ENCODE data around the gene EFCAB14.
"Not testable (repeated sequence)": the region's sequence is repeated elsewhere in the genome, so short reads cannot be mapped to it uniquely, and the experiment has no call there.

Gene EFCAB14

GRCh38 chr1:46654012-46654411 is 64.9 kb downstream of the EFCAB14 start:
- DNase-seq (ENCODE audit: low spot score), result no peak

- DNase-seq (ENCODE audit: low spot score), result no peak
These were observed 65.4 kb downstream of the EFCAB14 start for GRCh38 chr1:46653405-46653958.

- no peak for DNase-seq (ENCODE audit: low spot score)
These were observed 66.4 kb downstream of the EFCAB14 start for GRCh38 chr1:46652321-46653100.

- not testable (repeated sequence) for DNase-seq (ENCODE audit: low spot score)
These were observed 67.8 kb downstream of the EFCAB14 start for GRCh38 chr1:46651152-46651551.

- DNase-seq (ENCODE audit: low spot score), result no peak
These were observed 68.4 kb downstream of the EFCAB14 start for GRCh38 chr1:46650491-46650890.

GRCh38 chr1:46649764-46650163 is 69.2 kb downstream of the EFCAB14 start:
- DNase-seq (ENCODE audit: low spot score), result no peak

- no peak for DNase-seq (ENCODE audit: low spot score)
These were observed 71.3 kb downstream of the EFCAB14 start for GRCh38 chr1:46647611-46648010.

- DNase-seq (ENCODE audit: low spot score), result no peak
These were observed 72.1 kb downstream of the EFCAB14 start for GRCh38 chr1:46646844-46647243.

GRCh38 chr1:46646331-46646730 is 72.6 kb downstream of the EFCAB14 start:
- no peak for DNase-seq (ENCODE audit: low spot score)

GRCh38 chr1:46645815-46646214 is 73.1 kb downstream of the EFCAB14 start:
- no peak for DNase-seq (ENCODE audit: low spot score)

GRCh38 chr1:46643368-46643775 is 75.5 kb downstream of the EFCAB14 start:
- no peak for DNase-seq (ENCODE audit: low spot score)

GRCh38 chr1:46642115-46642680 is 76.7 kb downstream of the EFCAB14 start:
- no peak for DNase-seq (ENCODE audit: low spot score)

- DNase-seq (ENCODE audit: low spot score), result no peak
These were observed 79.4 kb downstream of the EFCAB14 start for GRCh38 chr1:46639547-46639946.

- DNase-seq (ENCODE audit: low spot score), result no peak
These were observed 80.0 kb downstream of the EFCAB14 start for GRCh38 chr1:46638921-46639320.

GRCh38 chr1:46637444-46638083 is 81.3 kb downstream of the EFCAB14 start:
- no peak for DNase-seq (ENCODE audit: low spot score)

- DNase-seq (ENCODE audit: low spot score), result no peak
These were observed 83.7 kb downstream of the EFCAB14 start for GRCh38 chr1:46635205-46635604.

GRCh38 chr1:46630719-46631118 is 88.2 kb downstream of the EFCAB14 start:
- DNase-seq (ENCODE audit: low spot score), result no peak

Data from activated CD4-positive, alpha-beta T cell treated with anti-CD3 and anti-CD28 coated beads, Interleukin-2, Interleukin-4, amounts not matched to agents 100 ng/mL and 50 ng/mL, durations not matched to agents 16 hours and 8 hours (primary cell).